GM19463 (cell line): ENCODE data around the gene NBPF9.
"Not testable (repeated sequence)": the region's sequence is repeated elsewhere in the genome, so short reads cannot be mapped to it uniquely, and the experiment has no call there.

Experiments
- ATAC-seq: cut with Tn5 transposase; IDR thresholded peaks from one replicate; pipeline ENCODE4 v1.9.1; 2021; ENCODE audit warnings: mild to moderate bottlenecking, moderate library complexity; ENCODE audit not compliant: unreplicated experiment

Gene NBPF9, protein sequence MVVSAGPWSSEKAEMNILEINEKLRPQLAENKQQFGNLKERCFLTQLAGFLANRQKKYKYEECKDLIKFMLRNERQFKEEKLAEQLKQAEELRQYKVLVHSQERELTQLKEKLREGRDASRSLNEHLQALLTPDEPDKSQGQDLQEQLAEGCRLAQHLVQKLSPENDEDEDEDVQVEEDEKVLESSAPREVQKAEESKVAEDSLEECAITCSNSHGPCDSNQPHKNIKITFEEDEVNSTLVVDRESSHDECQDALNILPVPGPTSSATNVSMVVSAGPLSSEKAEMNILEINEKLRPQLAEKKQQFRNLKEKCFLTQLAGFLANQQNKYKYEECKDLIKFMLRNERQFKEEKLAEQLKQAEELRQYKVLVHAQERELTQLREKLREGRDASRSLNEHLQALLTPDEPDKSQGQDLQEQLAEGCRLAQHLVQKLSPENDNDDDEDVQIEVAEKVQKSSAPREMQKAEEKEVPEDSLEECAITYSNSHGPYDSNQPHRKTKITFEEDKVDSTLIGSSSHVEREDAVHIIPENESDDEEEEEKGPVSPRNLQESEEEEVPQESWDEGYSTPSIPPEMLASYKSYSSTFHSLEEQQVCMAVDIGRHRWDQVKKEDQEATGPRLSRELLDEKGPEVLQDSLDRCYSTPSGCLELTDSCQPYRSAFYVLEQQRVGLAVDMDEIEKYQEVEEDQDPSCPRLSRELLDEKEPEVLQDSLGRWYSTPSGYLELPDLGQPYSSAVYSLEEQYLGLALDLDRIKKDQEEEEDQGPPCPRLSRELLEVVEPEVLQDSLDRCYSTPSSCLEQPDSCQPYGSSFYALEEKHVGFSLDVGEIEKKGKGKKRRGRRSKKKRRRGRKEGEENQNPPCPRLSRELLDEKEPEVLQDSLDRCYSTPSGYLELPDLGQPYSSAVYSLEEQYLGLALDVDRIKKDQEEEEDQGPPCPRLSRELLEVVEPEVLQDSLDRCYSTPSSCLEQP (N-terminal part only)

DNA sequence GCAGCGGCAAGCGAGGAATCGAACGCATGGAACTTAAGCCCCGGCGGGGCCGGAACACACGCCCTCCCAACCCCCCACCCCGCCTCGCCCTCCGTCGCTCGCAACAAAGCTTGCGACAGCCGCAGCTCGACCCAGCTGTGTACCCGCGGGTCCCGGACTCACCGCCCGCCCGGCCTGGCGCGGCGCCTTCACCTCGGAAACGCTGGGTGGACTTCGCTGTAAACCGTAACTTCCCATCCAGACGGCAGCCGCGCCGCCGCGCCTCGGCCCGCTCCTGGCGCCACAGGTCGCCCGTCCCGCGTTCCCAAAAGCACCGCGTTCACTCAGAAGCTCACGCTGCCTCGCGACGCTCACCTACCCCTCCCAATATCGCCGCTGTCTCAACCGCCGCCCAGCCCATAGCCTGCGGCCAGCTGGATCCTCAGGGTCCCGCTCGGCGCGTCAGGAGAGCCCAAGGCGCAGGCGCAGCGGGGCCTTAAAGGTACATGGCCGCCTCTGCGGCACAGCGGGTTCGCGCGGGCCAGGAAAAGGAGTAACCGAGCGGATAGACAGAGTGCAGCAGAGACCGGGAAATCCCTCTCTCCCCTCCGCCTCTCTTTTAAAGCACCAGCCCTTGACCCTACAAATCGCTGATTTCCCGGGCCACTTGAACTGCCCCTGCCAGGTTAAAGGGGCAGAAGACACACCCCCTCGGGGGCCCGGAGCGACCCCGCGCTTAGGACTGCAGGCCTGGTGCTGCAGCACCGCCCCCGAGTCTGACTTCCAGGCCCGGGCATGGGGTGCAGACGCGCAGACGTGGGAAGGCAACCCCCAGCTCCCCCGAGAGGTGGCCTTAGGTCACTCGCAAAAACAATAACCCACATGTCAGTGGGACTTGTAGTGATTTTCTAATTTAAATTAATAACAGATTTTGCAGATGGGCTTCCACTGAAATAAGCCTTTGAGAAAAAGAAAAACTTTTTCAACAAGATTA is at the start of gene NBPF9:
Gene NBPF9 (minus strand): TSS at position 443 of the 973 bp plus-strand sequence. CDS start 21,412 bp downstream, outside the sequence.
- ATAC-seq = peak; percentile 95

DNA sequence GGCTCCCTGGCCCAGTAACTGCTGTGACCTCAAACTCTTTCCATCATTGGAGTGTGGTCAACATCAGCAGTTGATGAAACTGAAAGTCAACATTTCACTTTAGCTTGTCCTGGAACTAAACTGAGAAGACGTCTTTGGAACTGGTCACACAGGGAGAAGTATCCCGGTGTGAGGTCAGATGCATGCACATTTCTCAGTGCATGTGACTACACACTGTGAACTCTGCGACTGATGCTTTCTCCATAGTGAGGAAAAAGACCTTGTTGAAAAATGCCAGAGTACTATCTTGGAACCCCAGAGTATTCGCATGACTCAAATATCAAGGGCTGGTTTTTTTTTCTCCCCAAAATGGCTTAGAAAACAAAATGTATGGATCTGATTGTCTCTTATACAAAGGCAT is 46.6 kb upstream of the NBPF9 start:
- ATAC-seq = not testable (repeated sequence)

DNA sequence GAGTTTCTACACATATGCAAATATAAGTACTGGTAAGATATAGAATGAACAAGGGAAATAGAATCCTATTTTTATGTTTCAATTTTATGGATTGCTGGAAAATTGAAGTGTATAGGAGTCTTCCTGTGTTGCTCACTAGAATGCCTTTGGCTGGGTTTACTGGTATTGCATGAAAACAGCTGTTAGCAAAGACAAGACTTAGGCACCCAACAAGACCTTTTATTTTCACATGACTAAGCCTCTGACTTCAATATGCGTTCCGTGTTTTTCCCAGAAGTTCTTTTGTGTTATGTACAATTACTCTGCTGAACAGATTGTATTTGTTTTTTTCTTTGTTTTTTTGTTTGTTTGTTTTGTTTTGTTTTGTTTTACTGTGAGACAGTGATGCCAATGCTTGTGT is 34.2 kb upstream of the NBPF9 start:
- ATAC-seq = not testable (repeated sequence)

DNA sequence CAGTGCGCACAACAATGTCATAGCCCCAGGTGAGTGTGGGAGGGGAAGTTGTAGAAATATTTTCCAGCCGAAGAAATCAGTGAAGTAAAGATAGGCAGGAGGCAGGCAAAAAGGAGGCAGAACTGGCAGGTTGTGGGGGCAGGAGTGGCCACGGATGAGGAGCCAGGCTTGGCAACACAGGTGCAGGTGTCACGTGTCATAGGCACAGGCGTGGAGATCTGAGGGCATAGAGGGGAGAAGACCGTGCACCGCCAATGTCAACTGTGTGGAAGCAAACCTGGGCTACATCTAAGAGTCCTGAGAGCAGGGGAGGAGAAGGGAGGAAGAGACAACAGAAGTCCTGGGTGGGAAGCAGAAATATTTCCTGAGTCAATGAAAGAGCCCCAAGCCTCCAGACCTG is 27.6 kb upstream of the NBPF9 start:
- ATAC-seq = not testable (repeated sequence)

DNA sequence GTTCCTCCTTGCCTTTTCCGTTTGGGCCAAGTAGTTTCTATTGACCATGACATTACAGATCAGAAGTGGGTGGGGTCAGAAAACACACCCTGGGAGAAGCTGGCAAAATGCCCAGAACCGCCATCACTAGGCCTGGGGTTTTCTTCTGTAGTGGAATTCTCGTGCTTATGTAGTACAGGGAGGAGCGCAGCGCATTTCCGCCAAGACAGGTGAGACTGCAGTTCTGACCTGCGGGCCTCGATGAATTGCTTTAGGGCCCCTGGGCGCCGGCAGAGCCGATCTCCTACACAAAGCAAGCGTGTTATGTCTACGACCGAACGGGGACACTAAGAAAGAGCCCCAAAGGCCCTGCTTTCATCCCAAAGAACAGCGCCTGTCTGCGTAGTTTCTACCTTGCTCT is 25.9 kb upstream of the NBPF9 start:
- not testable (repeated sequence) for ATAC-seq

DNA sequence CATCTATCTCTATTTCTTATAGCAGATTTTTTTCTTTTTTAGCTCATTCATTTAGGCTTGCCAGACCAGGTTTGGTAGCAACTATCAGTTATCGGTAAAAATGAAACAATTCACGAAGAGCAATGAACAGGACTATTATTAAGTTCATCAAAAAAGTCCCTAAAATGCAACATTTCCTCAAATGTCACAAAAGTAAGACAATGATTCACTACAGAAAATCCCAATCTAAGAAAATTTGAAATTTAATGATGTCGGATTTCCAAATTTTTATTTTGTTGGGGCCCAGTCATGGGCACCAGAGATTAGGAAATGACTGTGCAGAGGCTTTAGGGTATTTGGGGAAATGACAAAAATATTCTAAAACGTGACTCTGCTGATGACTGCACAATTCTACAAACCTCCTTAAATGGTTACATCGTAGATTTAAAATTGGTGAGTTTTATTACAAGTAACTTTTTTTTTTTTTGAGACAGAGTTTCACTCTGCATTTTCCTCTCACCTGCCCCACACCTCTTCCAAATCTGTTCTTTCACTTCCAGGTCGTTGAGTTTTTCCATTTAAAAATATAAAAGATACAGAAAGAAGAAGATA is 23.3 kb upstream of the NBPF9 start:
- ATAC-seq = not testable (repeated sequence)

DNA sequence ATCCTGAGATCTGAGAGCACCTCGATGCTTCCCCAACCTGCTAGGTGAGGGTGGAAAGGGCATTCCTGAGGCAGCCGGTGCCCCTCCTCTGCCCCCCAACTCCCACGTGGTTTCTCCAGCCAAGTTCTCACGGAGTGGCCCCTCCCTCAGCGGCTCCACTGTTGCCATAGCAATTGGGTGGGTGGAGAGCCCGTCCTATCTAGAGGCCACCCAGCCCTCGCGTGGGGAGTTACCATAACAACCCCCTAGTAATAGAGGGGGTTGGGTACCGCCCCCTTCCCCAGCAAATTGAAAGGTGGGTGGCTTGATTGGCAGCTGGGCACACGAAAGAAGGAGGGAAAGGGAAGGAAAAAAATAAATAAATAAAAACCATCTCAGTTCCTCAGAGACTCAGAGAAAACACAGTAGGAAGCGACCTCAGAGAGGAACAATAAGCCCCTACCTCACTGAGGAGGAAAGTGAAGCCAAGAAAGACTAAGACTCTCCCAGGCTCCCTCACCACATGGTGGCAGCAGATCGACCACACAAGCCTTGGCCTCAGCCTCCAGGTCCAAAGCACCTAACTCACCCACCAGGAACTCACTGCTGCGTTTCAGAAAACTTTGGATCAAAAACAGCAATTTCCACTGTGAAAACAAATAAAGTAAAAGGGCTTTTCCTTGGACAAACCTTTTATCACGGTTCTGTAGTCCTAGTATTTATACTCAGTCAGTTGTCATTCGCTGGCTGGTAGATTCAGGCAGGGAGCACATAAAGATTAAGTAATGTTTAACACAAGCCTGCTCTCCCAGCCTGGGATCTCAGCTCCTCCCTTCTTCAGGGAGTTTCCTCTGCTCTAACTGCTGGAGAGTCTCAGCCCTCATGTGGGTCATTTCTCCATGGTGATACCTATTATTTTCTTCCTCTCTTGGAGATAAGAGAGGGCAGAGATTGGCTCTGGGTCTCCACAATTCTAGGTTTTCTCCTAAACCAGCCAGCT is 20.9 kb upstream of the NBPF9 start:
- not testable (repeated sequence) for ATAC-seq

DNA sequence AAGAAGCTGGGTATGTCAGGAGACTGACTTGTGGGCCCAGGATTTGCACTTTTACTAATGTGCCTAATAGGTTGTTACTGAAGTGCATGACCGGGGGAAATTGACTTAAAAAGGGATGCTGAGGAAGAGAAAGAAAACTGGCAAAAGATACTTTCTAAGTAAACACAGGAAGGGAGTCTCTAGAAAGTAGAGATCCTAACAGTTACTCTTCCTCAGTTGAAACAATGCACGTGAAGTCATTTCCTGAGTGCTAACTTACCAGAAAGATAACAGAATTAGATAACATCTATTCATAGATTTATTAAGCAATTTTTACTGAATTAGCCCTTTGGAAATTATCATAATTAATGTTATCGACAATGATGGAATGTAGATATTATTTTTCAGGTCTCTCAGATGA is 9.5 kb upstream of the NBPF9 start:
- not testable (repeated sequence) for ATAC-seq

DNA sequence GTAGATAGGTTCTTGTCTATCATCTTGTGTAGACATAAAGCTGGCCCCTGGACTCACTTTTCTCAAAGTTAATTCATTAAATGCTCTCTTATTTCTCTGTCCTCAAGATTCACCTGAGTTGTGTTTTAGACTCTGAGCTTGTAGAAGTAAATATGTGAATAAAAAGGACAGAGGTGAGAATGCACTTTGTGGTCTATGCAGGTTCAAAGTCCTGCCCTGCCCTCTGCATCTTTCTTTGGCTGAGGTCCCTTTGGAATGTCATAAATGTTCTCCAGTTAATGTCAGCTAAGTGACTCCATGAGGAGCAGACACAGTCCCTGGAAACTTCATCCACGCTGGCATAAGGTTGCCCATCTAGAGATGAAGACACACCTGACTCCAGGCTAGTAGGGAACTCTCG is 7.0 kb upstream of the NBPF9 start:
- not testable (repeated sequence) for ATAC-seq

DNA sequence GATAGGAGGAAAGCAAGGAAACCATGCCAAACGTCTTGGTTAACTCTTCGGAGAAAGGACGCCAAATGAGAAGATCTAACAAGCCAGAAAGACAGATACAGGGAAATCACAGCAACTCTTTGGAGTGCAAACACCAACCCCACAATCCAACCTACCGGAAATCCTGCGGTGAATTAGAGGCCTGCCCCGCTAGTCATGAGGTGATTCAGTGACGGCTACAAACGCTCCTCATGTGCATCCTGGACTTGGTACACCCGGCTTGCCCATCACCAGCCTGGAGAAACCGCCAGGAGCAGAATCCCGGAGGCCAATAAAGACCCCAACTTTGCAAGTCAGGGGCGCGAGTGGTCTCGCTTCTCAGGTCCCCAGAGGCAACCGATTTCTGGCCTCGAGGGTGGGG is 777 bp downstream of the NBPF9 start:
- ATAC-seq = peak; percentile 30

DNA sequence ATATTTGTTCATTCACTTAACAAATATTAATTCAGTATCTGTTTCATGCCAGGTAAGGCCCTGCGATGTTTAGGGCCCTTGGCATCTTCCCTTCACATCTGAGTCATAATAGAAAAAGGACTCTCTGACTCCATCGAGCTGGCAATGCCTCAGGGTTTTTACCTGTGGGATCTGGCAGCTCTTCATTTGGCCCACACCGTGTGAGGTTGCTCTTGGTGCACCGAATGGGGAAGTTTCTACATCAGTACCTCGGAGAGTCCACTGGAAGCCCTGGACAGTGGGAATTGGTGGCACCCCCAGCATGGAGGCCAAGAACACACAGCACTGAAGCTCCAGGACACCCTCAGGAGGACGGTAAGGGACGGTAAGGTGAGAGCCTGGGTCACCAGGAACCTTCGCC is 5.1 kb downstream of the NBPF9 start:
- not testable (repeated sequence) for ATAC-seq

DNA sequence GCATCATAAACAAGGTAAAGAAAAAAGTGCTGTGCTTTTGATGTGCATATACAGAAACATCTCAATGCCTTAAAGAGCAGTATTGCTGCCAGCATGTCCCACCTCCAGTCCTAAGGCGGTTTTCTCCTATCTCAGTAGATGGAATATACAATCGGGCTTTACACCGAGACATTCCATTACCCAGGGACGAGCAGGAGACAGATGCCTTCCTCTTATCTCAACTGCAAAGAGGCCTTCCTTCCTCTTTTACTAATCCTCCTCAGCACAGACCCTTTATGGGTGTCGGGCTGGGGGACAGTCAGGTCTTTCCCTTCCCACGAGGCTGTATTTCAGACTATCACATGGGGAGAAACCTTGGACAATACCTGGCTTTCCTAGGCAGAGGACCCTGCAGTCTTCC is 10.2 kb downstream of the NBPF9 start:
- ATAC-seq = not testable (repeated sequence)

DNA sequence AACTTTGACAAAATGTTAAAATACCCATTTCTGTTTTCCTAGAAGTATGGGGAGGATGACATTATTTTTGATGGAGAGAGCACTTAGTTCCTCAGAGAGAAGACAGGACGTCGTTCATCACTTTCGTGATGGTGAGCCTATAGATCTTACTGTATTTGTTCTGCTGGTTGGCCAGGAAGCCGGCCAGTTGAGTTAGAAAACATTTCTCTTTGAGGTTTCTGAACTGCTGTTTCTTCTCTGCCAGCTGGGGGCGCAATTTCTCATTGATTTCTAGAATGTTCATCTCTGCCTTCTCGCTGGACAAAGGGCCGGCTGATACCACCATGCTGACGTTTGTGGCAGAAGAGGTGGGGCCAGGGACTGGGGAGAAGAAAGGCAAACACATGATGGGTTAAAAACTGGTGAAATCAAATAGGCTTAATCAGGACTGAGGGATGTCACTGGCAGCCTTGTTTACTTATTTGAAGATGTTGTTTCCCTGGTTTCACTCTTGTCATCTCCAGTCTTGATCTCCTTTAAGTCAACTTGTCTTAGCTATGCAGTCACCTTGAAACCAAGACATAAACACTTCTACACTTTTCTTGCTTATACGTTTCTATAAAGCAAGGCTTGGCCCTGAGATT is 27.7 kb downstream of the NBPF9 start:
- ATAC-seq = not testable (repeated sequence)

DNA sequence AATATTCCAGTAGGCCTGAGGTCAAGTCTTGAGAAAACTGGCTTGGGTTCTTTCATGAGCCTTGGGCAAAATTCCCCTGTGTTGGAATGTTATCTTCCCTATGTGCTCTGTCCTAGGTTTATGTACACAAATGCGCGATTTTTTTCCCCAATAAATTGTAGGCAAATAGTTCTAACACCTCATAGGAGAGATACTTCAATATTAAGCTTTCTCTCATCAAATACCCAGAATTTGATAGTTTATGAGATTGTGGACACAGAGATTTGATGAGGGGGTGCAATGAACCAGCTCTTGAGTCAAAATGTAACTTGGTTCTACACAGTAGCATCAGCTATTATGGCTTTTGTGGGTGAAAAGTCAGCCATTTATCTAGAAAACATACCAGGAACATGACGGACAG is 38.7 kb downstream of the NBPF9 start:
- not testable (repeated sequence) for ATAC-seq

DNA sequence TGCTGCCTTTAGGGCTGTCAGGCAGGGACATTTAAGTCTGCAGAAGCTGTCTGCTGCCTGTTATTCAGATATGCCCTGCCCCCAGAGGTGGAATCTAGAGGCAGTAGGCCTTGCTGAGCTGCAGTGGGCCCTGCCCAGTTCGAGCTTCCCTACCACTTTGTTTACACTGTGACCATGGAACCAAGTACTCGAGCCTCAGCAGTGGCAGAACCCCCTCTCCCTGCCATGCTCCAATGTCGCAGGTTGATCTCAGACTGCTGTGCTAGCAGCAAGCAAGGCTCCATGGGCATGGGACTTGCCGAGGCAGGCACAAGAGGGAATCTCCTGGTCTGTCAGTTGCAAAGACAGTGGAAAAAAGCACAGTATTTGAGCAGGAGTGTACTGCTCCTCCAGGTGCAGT is 60.3 kb downstream of the NBPF9 start:
- ATAC-seq = not testable (repeated sequence)

DNA sequence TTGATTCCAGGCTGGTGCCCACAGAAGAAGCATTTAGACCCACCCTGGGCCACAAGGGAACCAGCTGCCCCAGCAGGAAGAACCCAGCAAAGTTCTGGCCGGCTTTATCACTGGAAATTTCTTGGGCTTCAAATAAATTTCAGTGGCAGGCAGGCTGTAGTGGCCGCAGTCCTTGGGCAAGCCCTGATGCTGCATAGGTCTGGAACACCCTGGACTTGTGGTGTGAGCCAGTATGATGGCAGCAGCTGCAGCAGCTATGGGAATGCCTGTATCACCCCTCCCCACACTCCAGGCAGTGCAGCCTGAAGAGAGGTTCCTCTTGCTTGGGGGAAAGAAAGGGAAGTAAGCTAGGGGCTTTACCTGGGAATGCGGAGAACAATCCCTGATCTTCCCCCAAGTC is 69.4 kb downstream of the NBPF9 start:
- not testable (repeated sequence) for ATAC-seq

DNA sequence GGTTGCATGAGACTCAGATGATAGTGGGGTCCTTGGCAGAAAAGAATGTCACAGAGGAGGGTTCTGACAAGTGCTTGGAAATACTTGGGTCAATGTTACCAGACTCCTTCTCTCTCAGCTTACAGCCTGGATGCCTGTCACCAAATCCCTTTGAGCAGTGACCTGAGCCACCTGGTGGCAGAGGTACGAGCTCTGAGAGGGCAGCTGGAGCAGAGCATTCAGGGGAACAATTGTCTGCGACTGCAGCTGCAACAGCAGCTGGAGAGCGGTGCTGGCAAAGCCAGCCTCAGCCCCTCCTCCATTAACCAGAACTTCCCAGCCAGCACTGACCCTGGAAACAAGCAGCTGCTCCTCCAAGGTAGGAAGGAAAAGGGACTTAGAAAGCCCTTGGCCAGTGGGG is 79.0 kb downstream of the NBPF9 start:
- not testable (repeated sequence) for ATAC-seq

DNA sequence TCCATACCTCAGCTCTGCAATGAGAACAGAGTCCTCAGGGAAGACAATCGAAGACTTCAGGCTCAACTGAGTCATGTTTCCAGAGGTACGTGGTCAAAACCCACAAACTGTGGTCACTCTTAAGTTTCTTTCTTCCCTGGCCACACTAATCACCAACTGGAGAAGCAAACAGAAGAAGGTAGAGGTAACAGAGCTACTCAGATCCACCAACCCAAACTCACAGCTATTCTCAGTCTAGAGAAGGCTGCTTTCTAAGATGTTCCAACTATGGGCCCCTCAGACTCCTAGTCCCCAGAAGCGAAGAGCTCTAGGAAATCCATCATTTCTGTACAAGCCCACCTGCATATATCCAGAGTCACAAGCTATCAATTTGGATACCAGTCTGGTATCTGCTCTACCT is 84.8 kb downstream of the NBPF9 start:
- ATAC-seq = not testable (repeated sequence)
